ENCODE results near the gene SLC9A8. TPM values are rescaled to one million over a fixed set of nuclear protein-coding genes. Genes with fewer than 3 reads are reported as not detected.

The SLC9A8 gene
- total and polyA plus RNA-seq, 9 of the 15 experiments (the other 6 are each of a cell fraction or from before 2014, with no cell fraction given) = 0.56 to 9.7 (median 5.0) TPM

DNA sequence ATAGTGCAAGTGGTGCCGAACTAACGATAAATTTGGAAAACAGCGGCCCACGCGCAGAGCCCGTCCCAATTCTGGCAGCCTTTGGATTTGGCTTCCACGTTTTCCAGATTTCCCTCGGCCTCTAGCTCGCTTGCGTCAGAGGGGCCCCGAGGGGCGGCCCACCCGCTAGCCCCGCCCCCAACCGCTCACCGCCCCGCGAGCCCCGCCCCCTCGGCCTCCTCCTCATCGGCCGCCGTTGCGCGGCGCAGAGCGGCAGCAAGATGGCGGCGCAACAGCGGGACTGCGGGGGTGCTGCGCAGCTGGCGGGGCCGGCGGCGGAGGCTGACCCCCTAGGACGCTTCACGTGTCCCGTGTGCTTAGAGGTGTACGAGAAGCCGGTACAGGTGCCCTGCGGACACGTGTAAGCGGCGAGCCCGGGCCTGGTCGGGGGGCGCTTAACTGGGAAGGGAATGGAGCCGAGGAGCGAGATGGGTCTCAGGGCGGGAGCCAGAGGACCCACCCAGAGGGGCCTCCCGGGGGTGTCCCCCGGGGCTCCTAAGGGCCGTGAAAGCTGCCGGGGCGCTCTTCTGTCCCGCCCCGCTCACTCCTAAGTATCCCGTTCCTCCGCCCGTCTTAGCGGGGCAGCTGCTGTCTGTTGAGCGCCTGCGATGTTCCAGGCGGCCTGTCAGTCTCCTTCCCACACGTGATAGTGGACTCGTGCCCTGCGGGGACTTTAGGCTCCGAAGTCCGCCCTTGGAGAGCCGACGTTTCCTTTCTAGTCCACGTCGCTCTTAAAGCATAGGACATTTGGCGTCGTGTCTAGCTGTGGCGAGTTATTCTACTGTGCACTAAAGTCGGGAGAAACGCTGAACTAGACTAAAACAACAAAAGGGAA, 123.8 kb downstream of the SLC9A8 start, which contains the start of gene RNF114 (continued):
- TF ChIP-seq, protein P1, sequence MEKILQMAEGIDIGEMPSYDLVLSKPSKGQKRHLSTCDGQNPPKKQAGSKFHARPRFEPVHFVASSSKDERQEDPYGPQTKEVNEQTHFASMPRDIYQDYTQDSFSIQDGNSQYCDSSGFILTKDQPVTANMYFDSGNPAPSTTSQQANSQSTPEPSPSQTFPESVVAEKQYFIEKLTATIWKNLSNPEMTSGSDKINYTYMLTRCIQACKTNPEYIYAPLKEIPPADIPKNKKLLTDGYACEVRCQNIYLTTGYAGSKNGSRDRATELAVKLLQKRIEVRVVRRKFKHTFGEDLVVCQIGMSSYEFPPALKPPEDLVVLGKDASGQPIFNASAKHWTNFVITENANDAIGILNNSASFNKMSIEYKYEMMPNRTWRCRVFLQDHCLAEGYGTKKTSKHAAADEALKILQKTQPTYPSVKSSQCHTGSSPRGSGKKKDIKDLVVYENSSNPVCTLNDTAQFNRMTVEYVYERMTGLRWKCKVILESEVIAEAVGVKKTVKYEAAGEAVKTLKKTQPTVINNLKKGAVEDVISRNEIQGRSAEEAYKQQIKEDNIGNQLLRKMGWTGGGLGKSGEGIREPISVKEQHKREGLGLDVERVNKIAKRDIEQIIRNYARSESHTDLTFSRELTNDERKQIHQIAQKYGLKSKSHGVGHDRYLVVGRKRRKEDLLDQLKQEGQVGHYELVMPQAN (IDR thresholded peaks at IDR 0.05; ENCODE audit: borderline replicate concordance) = peak; percentile 86; the same call in 1 of the 2 replicates
- peak; percentile 83 for TF ChIP-seq POLR2AphosphoS5 (IDR thresholded peaks at IDR 0.05; ENCODE audit: control insufficient read depth, insufficient read depth, low read depth, low read length)
- TF ChIP-seq MXI1 (IDR thresholded peaks at IDR 0.05; ENCODE audit: low read depth, low read length) = 0 out of 2 replicates have a peak, but pooled peaks have one; percentile 17
- no peak for TF ChIP-seq TAL1 (IDR thresholded peaks at IDR 0.05)
- TF ChIP-seq SFPQ (IDR thresholded peaks at IDR 0.05; ENCODE audit: low read depth, low read length) = no peak
- TF ChIP-seq, protein P2, sequence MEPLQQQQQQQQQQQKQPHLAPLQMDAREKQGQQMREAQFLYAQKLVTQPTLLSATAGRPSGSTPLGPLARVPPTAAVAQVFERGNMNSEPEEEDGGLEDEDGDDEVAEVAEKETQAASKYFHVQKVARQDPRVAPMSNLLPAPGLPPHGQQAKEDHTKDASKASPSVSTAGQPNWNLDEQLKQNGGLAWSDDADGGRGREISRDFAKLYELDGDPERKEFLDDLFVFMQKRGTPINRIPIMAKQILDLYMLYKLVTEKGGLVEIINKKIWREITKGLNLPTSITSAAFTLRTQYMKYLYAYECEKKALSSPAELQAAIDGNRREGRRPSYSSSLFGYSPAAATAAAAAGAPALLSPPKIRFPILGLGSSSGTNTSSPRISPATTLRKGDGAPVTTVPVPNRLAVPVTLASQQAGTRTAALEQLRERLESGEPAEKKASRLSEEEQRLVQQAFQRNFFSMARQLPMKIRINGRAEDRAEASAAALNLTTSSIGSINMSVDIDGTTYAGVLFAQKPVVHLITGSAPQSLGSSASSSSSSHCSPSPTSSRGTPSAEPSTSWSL (CRISPR knock-in tag; IDR thresholded peaks at IDR 0.05; ENCODE audit: borderline replicate concordance) = no peak
- peak; percentile 54 for TF ChIP-seq CREB1 (IDR thresholded peaks at IDR 0.05)
- 0 out of 2 replicates have a peak, but pooled peaks have one; percentile 47 for TF ChIP-seq CREB1 (CRISPR knock-in tag; IDR thresholded peaks at IDR 0.05)
- no peak for TF ChIP-seq SMARCC2 (IDR thresholded peaks at IDR 0.05; ENCODE audit: low read depth)
- TF ChIP-seq ZNF609 (CRISPR knock-in tag; IDR thresholded peaks at IDR 0.05; ENCODE audit: borderline replicate concordance) = no peak
- TF ChIP-seq ZBTB8A (IDR thresholded peaks at IDR 0.05; ENCODE audit: partially characterized antibody) = no peak
- peak; percentile 41 for TF ChIP-seq FIP1L1 (IDR thresholded peaks at IDR 0.05; ENCODE audit: low read depth, low read length, poor library complexity, severe bottlenecking)

All from K562 (cell line).